ENCODE results near the gene NDUFAF8. TPM values are rescaled to one million over a fixed set of nuclear protein-coding genes. Genes with fewer than 3 reads are reported as not detected.

Gene NDUFAF8
- polyA plus RNA-seq, 2 of the 4 experiments (the other 2 are of a cell fraction), result 179 to 308 TPM

DNA sequence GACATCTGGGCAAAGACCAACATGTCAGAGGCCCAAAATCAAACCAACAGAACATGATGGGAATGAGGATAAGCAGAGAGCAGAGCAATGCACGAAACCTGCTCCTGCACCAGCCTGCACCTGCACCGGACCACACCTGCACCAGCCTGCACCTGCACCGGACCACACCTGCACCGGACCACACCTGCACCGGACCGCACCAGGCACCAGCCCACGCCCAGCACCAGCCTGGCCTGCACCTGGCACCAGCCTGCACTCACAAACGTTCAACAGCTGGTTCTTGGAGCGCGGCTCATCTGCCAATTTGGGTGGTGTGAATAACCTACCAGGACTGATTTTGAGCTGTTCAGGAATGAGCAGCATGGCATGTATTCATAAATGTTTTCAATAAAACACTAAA, 34.5 kb upstream of the NDUFAF8 start:
- POLR2A ChIA-PET, result no interaction called here
- no peak overlapping the region for H3K4me3 ChIP-seq
- no peak overlapping the region for H3K27ac ChIP-seq
- H3K9me3 ChIP-seq, result no peaks in the 10 kb centered on the region
- CTCF ChIA-PET, result interaction anchor here (1.3 to 13.7 kb wide), 6 partner anchors 13 to 181 kb away, joined by 3 to 175 read pairs (median 8); no protein-coding TSS in a partner anchor
- TF ChIP-seq SREBF2 (IDR thresholded peaks at IDR 0.05) (no peak), NPAS2 (CRISPR knock-in tag; IDR thresholded peaks at IDR 0.05; ENCODE audit: borderline replicate concordance) (no peak), TFCP2L1 (CRISPR knock-in tag; IDR thresholded peaks at IDR 0.05) (no peak), ZSCAN20 (CRISPR knock-in tag; IDR thresholded peaks at IDR 0.05) (no peak), EHF (CRISPR knock-in tag; IDR thresholded peaks at IDR 0.05) (no peak), ZFP36 (IDR thresholded peaks at IDR 0.05; ENCODE audit: borderline replicate concordance, partially characterized antibody) (no peak), MAFK (IDR thresholded peaks at IDR 0.05; ENCODE audit: partially characterized antibody) (no peak), HOXA7 (CRISPR knock-in tag; IDR thresholded peaks at IDR 0.05) (no peak), RFX5 (IDR thresholded peaks at IDR 0.05) (no peak), FOSB (CRISPR knock-in tag; IDR thresholded peaks at IDR 0.05) (no peak), EHMT2 (IDR thresholded peaks at IDR 0.05; ENCODE audit: low read depth) (no peak), ZC3H11A (IDR thresholded peaks at IDR 0.05) (no peak)
- TF ChIP-seq, protein P1, sequence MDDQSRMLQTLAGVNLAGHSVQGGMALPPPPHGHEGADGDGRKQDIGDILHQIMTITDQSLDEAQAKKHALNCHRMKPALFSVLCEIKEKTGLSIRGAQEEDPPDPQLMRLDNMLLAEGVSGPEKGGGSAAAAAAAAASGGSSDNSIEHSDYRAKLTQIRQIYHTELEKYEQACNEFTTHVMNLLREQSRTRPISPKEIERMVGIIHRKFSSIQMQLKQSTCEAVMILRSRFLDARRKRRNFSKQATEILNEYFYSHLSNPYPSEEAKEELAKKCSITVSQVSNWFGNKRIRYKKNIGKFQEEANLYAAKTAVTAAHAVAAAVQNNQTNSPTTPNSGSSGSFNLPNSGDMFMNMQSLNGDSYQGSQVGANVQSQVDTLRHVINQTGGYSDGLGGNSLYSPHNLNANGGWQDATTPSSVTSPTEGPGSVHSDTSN (IDR thresholded peaks at IDR 0.05), result no peak
- TF ChIP-seq, protein P2, sequence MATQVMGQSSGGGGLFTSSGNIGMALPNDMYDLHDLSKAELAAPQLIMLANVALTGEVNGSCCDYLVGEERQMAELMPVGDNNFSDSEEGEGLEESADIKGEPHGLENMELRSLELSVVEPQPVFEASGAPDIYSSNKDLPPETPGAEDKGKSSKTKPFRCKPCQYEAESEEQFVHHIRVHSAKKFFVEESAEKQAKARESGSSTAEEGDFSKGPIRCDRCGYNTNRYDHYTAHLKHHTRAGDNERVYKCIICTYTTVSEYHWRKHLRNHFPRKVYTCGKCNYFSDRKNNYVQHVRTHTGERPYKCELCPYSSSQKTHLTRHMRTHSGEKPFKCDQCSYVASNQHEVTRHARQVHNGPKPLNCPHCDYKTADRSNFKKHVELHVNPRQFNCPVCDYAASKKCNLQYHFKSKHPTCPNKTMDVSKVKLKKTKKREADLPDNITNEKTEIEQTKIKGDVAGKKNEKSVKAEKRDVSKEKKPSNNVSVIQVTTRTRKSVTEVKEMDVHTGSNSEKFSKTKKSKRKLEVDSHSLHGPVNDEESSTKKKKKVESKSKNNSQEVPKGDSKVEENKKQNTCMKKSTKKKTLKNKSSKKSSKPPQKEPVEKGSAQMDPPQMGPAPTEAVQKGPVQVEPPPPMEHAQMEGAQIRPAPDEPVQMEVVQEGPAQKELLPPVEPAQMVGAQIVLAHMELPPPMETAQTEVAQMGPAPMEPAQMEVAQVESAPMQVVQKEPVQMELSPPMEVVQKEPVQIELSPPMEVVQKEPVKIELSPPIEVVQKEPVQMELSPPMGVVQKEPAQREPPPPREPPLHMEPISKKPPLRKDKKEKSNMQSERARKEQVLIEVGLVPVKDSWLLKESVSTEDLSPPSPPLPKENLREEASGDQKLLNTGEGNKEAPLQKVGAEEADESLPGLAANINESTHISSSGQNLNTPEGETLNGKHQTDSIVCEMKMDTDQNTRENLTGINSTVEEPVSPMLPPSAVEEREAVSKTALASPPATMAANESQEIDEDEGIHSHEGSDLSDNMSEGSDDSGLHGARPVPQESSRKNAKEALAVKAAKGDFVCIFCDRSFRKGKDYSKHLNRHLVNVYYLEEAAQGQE (IDR thresholded peaks at IDR 0.05), result no peak
- no peak for ATAC-seq
- no peak overlapping the region for H3K4me2 ChIP-seq
- no peak for FAIRE-seq
- no peak for DNase-seq (ENCODE audit: low read depth in 1 of 2, low spot score in 1 of 2)
- WGBS (ENCODE audit: missing lambda C conversion rate), result 81% methylated on average over 10 of the region's 10 CpGs
- no peaks in the 10 kb centered on the region for H3K4me1 ChIP-seq

DNA sequence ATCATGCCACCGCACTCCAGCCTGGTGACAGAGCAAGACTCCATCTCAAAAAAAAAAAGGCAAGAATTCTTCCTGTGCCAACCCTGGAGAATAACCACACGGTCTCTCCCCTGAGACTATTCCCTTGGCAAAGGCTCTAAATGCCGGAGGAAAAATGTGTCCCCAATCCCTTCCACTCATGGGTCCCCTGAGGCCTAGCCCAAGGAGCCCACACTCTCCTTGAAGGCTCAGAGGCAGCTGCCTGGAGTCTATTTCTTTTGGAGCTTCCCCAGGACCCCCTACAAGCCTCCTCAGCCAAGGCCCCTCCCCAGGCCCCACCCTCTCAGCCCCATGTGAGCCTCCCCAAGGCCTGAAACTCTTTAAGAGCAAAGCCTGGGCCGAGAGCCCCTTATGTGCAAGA, 33.0 kb upstream of the NDUFAF8 start:
- H3K4me2 ChIP-seq, result no peak overlapping the region
- CTCF ChIA-PET, result interaction anchor here (1.5 to 13.7 kb wide), 6 partner anchors 10 to 182 kb away, joined by 3 to 175 read pairs (median 7); no protein-coding TSS in a partner anchor
- ATAC-seq (no peak), FAIRE-seq (no peak), DNase-seq (ENCODE audit: low read depth in 1 of 2, low spot score in 1 of 2) (no peak)
- no peaks in the 10 kb centered on the region for H3K9me3 ChIP-seq
- H3K4me3 ChIP-seq, result no peak overlapping the region
- TF ChIP-seq RNF2 (IDR thresholded peaks at IDR 0.05; ENCODE audit: borderline replicate concordance, low read depth) (no peak), NPAS2 (CRISPR knock-in tag; IDR thresholded peaks at IDR 0.05; ENCODE audit: borderline replicate concordance) (no peak), CBX2 (IDR thresholded peaks at IDR 0.05; ENCODE audit: borderline replicate concordance, low read depth) (no peak), POLR2A (IDR thresholded peaks at IDR 0.05; ENCODE audit: low read length) (no peak)
- WGBS (ENCODE audit: missing lambda C conversion rate), result 79% methylated on average over 4 of the region's 4 CpGs
- no peaks in the 10 kb centered on the region for H3K4me1 ChIP-seq
- H3K27ac ChIP-seq, result no peak overlapping the region
- POLR2A ChIA-PET, result no interaction called here

DNA sequence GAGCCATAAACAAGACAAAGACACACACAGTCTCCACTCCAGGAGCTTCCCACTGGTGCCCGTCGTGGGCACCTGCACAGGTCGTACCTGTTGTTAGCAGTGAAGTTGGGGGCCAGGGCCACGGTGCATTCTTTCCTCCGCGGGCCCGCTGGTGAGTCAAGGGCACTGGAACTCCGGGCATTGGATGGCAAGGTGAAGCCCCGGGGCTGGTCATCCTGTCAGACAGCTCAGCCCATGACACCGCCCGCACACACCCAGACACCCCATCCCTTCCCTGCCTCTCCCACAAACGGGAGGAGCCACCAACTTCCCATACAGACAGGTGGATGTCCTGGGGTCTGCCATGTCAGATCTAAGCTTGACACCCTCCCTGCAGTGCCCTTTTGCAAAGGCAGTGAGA, 32.5 kb upstream of the NDUFAF8 start:
- ATAC-seq (0 out of 6 replicates have a peak, but pooled peaks of 1 of the 2 experiments have one; percentile 11), FAIRE-seq (no peak), DNase-seq (ENCODE audit: low read depth in 1 of 2, low spot score in 1 of 2) (no peak)
- ChIA-PET POLR2A (no interaction called here), CTCF (interaction anchor here (1.5 to 13.7 kb wide), 6 partner anchors 11 to 183 kb away, joined by 3 to 175 read pairs (median 7); no protein-coding TSS in a partner anchor)
- no peak overlapping the region for H3K4me2 ChIP-seq
- no peaks in the 10 kb centered on the region for H3K9me3 ChIP-seq
- WGBS (ENCODE audit: missing lambda C conversion rate), result 90% methylated on average over 12 of the region's 12 CpGs
- no peak overlapping the region for H3K4me3 ChIP-seq
- no peaks in the 10 kb centered on the region for H3K4me1 ChIP-seq
- no peak overlapping the region for H3K27ac ChIP-seq
- TF ChIP-seq NFE2L2 (conservative IDR thresholded peaks at IDR 0.05; ENCODE audit: low read length) (no peak), HOXA7 (CRISPR knock-in tag; IDR thresholded peaks at IDR 0.05) (no peak), CBX8 (IDR thresholded peaks at IDR 0.05) (no peak), MAZ (IDR thresholded peaks at IDR 0.05; ENCODE audit: borderline replicate concordance, low read depth, low read length) (no peak), BHLHE40 (IDR thresholded peaks at IDR 0.05; ENCODE audit: low read depth, low read length) (no peak), EP300 (IDR thresholded peaks at IDR 0.05) (no peak), HOXB5 (CRISPR knock-in tag; IDR thresholded peaks at IDR 0.05) (no peak)
- TF ChIP-seq, protein P1 (IDR thresholded peaks at IDR 0.05), result no peak
- TF ChIP-seq, protein P3, sequence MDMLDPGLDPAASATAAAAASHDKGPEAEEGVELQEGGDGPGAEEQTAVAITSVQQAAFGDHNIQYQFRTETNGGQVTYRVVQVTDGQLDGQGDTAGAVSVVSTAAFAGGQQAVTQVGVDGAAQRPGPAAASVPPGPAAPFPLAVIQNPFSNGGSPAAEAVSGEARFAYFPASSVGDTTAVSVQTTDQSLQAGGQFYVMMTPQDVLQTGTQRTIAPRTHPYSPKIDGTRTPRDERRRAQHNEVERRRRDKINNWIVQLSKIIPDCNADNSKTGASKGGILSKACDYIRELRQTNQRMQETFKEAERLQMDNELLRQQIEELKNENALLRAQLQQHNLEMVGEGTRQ (IDR thresholded peaks at IDR 0.05), result no peak
- TF ChIP-seq, protein P4, sequence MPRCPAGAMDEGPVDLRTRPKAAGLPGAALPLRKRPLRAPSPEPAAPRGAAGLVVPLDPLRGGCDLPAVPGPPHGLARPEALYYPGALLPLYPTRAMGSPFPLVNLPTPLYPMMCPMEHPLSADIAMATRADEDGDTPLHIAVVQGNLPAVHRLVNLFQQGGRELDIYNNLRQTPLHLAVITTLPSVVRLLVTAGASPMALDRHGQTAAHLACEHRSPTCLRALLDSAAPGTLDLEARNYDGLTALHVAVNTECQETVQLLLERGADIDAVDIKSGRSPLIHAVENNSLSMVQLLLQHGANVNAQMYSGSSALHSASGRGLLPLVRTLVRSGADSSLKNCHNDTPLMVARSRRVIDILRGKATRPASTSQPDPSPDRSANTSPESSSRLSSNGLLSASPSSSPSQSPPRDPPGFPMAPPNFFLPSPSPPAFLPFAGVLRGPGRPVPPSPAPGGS (IDR thresholded peaks at IDR 0.05), result no peak
- TF ChIP-seq, protein P5, sequence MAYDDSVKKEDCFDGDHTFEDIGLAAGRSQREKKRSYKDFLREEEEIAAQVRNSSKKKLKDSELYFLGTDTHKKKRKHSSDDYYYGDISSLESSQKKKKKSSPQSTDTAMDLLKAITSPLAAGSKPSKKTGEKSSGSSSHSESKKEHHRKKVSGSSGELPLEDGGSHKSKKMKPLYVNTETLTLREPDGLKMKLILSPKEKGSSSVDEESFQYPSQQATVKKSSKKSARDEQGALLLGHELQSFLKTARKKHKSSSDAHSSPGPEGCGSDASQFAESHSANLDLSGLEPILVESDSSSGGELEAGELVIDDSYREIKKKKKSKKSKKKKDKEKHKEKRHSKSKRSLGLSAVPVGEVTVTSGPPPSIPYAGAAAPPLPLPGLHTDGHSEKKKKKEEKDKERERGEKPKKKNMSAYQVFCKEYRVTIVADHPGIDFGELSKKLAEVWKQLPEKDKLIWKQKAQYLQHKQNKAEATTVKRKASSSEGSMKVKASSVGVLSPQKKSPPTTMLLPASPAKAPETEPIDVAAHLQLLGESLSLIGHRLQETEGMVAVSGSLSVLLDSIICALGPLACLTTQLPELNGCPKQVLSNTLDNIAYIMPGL (CRISPR knock-in tag; IDR thresholded peaks at IDR 0.05; ENCODE audit: borderline replicate concordance), result no peak
